Vagina (tissue), 2 donors: ENCODE data around the gene CLASRP.

Experiments
- CTCF ChIP-seq, 3 experiments: fragments of 450-650 bp in 2 of 3; fragments of 200-600 bp in 1 of 3; sonication (generic) in 1 of 3; IDR thresholded peaks; one replicate each; pipeline ENCODE4 v1.5.1; 2017 to 2019; ENCODE audit warnings: antibody characterized with exemption in 3 of 3, mild to moderate bottlenecking in 2 of 3, moderate library complexity in 2 of 3
- POLR2AphosphoS5 ChIP-seq, 2 donors: sonication (generic); formaldehyde crosslinking; IDR thresholded peaks; one replicate each; pipeline ENCODE4 v1.9.0; 2017; ENCODE audit warnings: antibody characterized with exemption in 2 of 2, mild to moderate bottlenecking in 2 of 2, low read depth in 1 of 2; ENCODE audit not compliant: insufficient read depth in 1 of 2

DNA sequence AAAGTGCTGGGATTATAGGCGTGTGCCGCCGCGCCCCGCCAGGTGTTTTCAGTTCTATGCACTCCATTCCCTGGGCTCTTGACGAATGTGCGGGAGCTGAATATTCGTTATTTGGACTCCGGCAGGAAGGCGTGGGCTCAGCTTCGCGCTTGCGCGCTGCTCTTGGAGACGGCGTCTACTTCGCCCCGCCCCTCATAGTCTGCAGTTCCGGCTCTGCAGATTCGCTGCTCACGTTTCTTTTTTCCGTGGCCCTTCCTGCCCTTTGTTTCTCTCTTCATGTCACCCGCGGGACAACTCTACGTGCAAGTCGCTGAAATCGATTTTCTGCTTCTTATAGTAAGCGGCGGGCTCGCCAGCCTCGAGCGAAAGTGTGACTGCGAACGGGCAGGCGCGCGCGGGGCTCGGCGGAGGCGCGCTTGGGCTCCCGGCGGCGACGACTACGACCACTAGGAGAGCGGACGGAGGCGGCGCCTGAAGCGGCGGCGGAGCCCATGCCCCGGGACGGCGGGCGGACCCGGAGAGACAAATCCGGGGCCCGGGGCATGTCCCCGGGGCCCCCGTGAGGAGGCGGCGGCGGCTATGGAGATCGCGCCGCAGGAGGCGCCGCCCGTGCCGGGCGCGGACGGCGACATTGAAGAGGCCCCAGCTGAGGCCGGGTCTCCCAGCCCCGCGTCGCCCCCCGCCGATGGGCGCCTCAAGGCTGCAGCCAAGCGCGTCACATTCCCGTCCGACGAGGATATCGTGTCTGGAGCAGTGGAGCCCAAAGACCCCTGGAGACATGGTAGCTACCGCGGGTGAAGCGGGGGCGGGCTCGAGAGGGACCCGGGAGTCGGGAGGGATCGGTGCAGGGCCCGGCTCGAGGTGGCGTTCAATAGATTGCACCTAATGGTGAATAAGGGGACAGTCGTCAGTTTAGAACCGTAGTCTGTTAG lies 54.2 kb downstream of the CLASRP start, which contains the start of gene PPP1R37:
- TF ChIP-seq POLR2AphosphoS5 (IDR thresholded peaks at IDR 0.05; ENCODE audit: insufficient read depth in 1 of 2, low read depth in 1 of 2) (peak; percentile 86 to 96), CTCF (IDR thresholded peaks at IDR 0.05) (peak in 1 of 3 experiments; percentile 26)
